ENCODE results near the gene BDKRB1.

Gene BDKRB1

GRCh38 chr14:96232506-96232905 lies 23.5 kb upstream of the BDKRB1 start:
- no peaks in the 10 kb centered on the region for H3K4me1 ChIP-seq (ENCODE audit: insufficient read depth, poor library complexity, severe bottlenecking)
- TF ChIP-seq, protein P1, sequence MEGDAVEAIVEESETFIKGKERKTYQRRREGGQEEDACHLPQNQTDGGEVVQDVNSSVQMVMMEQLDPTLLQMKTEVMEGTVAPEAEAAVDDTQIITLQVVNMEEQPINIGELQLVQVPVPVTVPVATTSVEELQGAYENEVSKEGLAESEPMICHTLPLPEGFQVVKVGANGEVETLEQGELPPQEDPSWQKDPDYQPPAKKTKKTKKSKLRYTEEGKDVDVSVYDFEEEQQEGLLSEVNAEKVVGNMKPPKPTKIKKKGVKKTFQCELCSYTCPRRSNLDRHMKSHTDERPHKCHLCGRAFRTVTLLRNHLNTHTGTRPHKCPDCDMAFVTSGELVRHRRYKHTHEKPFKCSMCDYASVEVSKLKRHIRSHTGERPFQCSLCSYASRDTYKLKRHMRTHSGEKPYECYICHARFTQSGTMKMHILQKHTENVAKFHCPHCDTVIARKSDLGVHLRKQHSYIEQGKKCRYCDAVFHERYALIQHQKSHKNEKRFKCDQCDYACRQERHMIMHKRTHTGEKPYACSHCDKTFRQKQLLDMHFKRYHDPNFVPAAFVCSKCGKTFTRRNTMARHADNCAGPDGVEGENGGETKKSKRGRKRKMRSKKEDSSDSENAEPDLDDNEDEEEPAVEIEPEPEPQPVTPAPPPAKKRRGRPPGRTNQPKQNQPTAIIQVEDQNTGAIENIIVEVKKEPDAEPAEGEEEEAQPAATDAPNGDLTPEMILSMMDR (IDR thresholded peaks at IDR 0.05; ENCODE audit: poor library complexity, severe bottlenecking): no peak
- ATAC-seq (ENCODE audit: low read depth): no peak
- DNase-seq (ENCODE audit: low spot score): no peak
- H3K4me3 ChIP-seq (ENCODE audit: severe bottlenecking): no peak overlapping the region
- no peak overlapping the region for H3K27ac ChIP-seq (ENCODE audit: poor library complexity, severe bottlenecking)
- no peaks in the 10 kb centered on the region for H3K36me3 ChIP-seq (ENCODE audit: low read depth)
- H3K9me3 ChIP-seq (ENCODE audit: severe bottlenecking): no peaks in the 10 kb centered on the region
- no peaks in the 10 kb centered on the region for H3K27me3 ChIP-seq (ENCODE audit: insufficient read depth, poor library complexity, severe bottlenecking)

DNA sequence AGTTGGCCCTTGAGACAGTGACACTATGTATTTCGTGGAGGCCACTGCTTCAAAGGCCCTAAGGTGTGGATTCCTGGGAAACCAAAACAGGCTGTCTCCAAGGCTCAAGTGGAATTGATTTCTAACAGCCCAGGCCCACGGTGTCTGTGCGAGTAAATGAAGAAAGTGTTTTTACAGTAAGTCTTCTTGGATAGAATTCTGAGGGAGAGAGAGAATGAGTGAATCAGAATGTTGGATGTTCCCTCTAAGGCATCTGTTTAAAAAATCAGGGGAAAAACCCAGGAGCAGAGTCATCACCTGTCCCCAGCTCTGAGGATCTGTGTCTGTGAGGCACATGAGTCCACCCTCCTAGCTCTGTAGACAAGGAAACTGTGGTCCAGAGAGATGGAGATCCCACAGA lies 22.3 kb upstream of the BDKRB1 start:
- Histone ChIP-seq H3K27ac (ENCODE audit: poor library complexity, severe bottlenecking) (no peak overlapping the region), H3K36me3 (ENCODE audit: low read depth) (no peaks in the 10 kb centered on the region), H3K4me3 (ENCODE audit: severe bottlenecking) (no peak overlapping the region), H3K9me3 (ENCODE audit: severe bottlenecking) (no peaks in the 10 kb centered on the region), H3K27me3 (ENCODE audit: insufficient read depth, poor library complexity, severe bottlenecking) (no peaks in the 10 kb centered on the region), H3K4me1 (ENCODE audit: insufficient read depth, poor library complexity, severe bottlenecking) (no peaks in the 10 kb centered on the region)
- DNase-seq (ENCODE audit: low spot score) (no peak), ATAC-seq (ENCODE audit: low read depth) (no peak)
- TF ChIP-seq, protein P1 (IDR thresholded peaks at IDR 0.05; ENCODE audit: poor library complexity, severe bottlenecking): no peak

- DNase-seq (ENCODE audit: low spot score) (no peak), ATAC-seq (ENCODE audit: low read depth) (no peak)
- Histone ChIP-seq H3K9me3 (ENCODE audit: severe bottlenecking) (no peaks in the 10 kb centered on the region), H3K4me3 (ENCODE audit: severe bottlenecking) (no peak overlapping the region), H3K27ac (ENCODE audit: poor library complexity, severe bottlenecking) (no peak overlapping the region), H3K4me1 (ENCODE audit: insufficient read depth, poor library complexity, severe bottlenecking) (no peaks in the 10 kb centered on the region), H3K36me3 (ENCODE audit: low read depth) (peaks cover 5% of the 10 kb centered on the region; the same call in 1 of the 2 replicates), H3K27me3 (ENCODE audit: insufficient read depth, poor library complexity, severe bottlenecking) (no peaks in the 10 kb centered on the region)
- TF ChIP-seq, protein P1 (IDR thresholded peaks at IDR 0.05; ENCODE audit: poor library complexity, severe bottlenecking): no peak
These were observed 20.6 kb upstream of the BDKRB1 start for GRCh38 chr14:96235426-96235825.

DNA sequence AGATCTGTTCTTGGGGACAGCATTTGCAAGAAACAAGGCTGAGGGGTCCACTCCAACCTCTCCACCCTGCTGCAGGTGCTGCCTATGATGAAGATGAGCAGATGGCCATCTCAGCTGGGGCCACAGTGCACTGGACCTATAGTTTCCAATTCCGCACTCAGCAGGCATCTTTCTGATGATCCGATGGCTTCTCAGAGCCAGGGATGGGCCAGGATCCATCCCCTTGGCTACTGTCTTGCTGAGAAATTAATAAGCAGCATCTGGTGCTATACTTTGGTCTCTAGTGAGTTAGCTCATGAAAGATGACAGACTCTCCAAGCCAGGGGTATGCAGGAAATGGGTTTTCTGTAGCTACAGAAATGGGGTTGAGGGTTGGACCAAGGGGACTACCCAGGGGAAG lies 18.4 kb upstream of the BDKRB1 start:
- H3K36me3 ChIP-seq (ENCODE audit: low read depth): peaks cover 9% of the 10 kb centered on the region

GRCh38 chr14:96238676-96239265 lies 17.2 kb upstream of the BDKRB1 start:
- Histone ChIP-seq H3K9me3 (ENCODE audit: severe bottlenecking) (no peaks in the 10 kb centered on the region), H3K4me3 (ENCODE audit: severe bottlenecking) (no peak overlapping the region), H3K4me1 (ENCODE audit: insufficient read depth, poor library complexity, severe bottlenecking) (no peaks in the 10 kb centered on the region), H3K27me3 (ENCODE audit: insufficient read depth, poor library complexity, severe bottlenecking) (no peaks in the 10 kb centered on the region), H3K36me3 (ENCODE audit: low read depth) (peaks cover 9% of the 10 kb centered on the region), H3K27ac (ENCODE audit: poor library complexity, severe bottlenecking) (no peak overlapping the region)
- DNase-seq (ENCODE audit: low spot score) (no peak), ATAC-seq (ENCODE audit: low read depth) (no peak)
- TF ChIP-seq, protein P1 (IDR thresholded peaks at IDR 0.05; ENCODE audit: poor library complexity, severe bottlenecking): no peak

More for the DNA sequence above, 18.4 kb upstream of the BDKRB1 start:
- Histone ChIP-seq H3K27ac (ENCODE audit: poor library complexity, severe bottlenecking) (no peak overlapping the region), H3K9me3 (ENCODE audit: severe bottlenecking) (no peaks in the 10 kb centered on the region), H3K27me3 (ENCODE audit: insufficient read depth, poor library complexity, severe bottlenecking) (no peaks in the 10 kb centered on the region), H3K4me3 (ENCODE audit: severe bottlenecking) (no peak overlapping the region), H3K4me1 (ENCODE audit: insufficient read depth, poor library complexity, severe bottlenecking) (no peaks in the 10 kb centered on the region)
- no peak for ATAC-seq (ENCODE audit: low read depth)
- TF ChIP-seq, protein P1 (IDR thresholded peaks at IDR 0.05; ENCODE audit: poor library complexity, severe bottlenecking): no peak
- no peak for DNase-seq (ENCODE audit: low spot score)
